ENCODE results near the gene PCP4. TPM values are rescaled to one million over a fixed set of nuclear protein-coding genes. Genes with fewer than 3 reads are reported as not detected.

PCP4 gene
- total and polyA plus RNA-seq, 10 donors: 0.98 to 5.4 (median 1.7) TPM; not detected in 5

DNA sequence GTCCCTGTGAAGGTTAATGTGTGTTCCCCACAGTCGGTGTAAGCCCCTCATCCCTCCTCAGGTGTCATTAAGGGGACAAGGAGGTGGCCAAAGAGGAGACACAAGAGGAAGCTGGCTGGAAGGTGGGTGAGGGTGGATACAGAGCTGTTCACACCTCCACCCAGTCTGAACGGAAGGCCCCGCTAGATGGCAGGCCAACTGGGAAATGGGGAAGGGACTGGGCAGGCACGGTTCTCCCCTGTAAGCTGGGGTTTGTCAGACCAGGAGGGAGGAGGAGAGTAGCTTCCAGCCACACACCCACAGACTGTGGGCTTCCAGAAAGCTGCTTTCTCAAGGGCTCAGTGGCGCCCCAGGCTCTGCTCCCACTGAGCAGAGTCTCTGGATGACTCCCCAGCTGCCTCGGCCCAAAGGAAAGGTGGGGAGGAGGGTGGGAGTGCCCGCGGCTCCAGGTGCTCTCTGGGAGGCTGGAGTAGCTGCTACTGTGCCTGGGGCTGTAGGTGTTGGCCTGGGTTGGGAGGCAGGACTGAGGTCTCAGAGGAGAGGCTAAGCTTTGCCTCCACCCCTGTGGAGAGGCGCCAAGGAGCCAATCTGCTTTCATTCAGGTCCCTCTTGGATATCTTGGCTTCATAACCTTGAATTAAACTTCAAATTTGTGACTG is 41.2 kb downstream of the PCP4 start:
- Histone ChIP-seq H3K27ac (no peak overlapping the region), H3K4me1 (no peaks in the 10 kb centered on the region), H3K9me3 (no peaks in the 10 kb centered on the region), H3K4me3 (no peak overlapping the region), H3K36me3 (no peaks in the 10 kb centered on the region), H3K27me3 (replicated peaks in 1 of 7) (no peaks in the 10 kb centered on the region)
- 58 to 71% (median 68%) methylated on average over 9 of the region's 9 CpGs for WGBS, 5 donors
- TF ChIP-seq POLR2A (IDR thresholded peaks at IDR 0.05): no peak
- TF ChIP-seq POLR2AphosphoS5 (IDR thresholded peaks at IDR 0.05): no peak
- TF ChIP-seq, protein P1, sequence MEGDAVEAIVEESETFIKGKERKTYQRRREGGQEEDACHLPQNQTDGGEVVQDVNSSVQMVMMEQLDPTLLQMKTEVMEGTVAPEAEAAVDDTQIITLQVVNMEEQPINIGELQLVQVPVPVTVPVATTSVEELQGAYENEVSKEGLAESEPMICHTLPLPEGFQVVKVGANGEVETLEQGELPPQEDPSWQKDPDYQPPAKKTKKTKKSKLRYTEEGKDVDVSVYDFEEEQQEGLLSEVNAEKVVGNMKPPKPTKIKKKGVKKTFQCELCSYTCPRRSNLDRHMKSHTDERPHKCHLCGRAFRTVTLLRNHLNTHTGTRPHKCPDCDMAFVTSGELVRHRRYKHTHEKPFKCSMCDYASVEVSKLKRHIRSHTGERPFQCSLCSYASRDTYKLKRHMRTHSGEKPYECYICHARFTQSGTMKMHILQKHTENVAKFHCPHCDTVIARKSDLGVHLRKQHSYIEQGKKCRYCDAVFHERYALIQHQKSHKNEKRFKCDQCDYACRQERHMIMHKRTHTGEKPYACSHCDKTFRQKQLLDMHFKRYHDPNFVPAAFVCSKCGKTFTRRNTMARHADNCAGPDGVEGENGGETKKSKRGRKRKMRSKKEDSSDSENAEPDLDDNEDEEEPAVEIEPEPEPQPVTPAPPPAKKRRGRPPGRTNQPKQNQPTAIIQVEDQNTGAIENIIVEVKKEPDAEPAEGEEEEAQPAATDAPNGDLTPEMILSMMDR (IDR thresholded peaks at IDR 0.05 in 8 of 11, conservative IDR thresholded peaks at IDR 0.05 in 3 of 11): no peak
- no peak for DNase-seq
- intact Hi-C loops (cut with DNase I; ENCODE audit: low total_unique reads): no loop called here

DNA sequence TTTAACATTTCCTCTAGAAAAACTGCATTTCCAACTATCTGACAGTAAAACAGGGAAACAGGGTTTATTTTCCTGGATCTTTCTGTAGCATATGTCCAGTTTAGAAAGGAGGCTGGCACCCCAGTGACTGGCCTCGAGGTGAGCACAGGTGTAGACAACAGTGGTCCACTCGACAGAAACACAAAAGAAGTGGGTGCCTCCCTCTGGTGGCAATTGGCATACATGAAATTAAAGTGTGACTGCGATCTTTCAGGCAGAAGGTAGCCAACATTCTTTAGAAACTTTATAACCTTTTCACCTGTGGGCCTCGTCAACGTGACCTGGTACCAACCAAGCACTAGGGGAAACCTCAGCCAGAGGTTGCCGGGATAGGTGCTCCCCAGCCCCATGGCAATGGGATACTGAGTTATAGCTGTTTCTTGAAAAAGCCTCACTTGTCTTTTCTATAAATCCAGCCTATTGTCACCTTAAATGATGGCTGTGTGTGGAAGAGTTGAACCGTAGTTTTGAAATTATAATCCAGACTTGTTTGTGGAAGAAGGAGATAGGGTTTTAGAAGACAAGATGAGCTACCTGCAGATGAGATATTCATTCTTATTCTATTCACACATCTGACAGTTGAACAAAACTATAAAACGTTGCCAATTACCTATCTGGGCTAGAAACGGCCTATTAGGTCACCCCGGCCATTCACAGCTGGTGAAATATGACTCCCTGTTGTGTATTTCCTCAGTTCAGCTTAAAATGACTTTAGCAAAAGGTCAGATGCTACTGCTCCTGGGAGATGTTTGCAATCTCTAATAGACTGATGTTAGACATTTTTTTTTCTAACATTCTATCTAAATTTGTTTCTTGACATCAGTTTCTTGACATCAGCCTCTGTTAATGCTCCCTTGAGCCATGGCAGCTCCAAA is 44.3 kb downstream of the PCP4 start:
- no peaks in the 10 kb centered on the region for H3K36me3 ChIP-seq
- H3K4me3 ChIP-seq: no peak overlapping the region
- H3K27me3 ChIP-seq (replicated peaks in 1 of 7): no peaks in the 10 kb centered on the region
- no peak for TF ChIP-seq POLR2AphosphoS5 (IDR thresholded peaks at IDR 0.05)
- TF ChIP-seq, protein P1 (IDR thresholded peaks at IDR 0.05 in 8 of 11, conservative IDR thresholded peaks at IDR 0.05 in 3 of 11): no peak
- TF ChIP-seq POLR2A (IDR thresholded peaks at IDR 0.05): no peak
- no peaks in the 10 kb centered on the region for H3K9me3 ChIP-seq
- H3K27ac ChIP-seq: no peak overlapping the region
- 67 to 78% (median 70%) methylated on average over 10 of the region's 10 CpGs for WGBS, 5 donors
- no peaks in the 10 kb centered on the region for H3K4me1 ChIP-seq
- intact Hi-C loops (cut with DNase I; ENCODE audit: low total_unique reads): no loop called here
- no peak for DNase-seq

DNA sequence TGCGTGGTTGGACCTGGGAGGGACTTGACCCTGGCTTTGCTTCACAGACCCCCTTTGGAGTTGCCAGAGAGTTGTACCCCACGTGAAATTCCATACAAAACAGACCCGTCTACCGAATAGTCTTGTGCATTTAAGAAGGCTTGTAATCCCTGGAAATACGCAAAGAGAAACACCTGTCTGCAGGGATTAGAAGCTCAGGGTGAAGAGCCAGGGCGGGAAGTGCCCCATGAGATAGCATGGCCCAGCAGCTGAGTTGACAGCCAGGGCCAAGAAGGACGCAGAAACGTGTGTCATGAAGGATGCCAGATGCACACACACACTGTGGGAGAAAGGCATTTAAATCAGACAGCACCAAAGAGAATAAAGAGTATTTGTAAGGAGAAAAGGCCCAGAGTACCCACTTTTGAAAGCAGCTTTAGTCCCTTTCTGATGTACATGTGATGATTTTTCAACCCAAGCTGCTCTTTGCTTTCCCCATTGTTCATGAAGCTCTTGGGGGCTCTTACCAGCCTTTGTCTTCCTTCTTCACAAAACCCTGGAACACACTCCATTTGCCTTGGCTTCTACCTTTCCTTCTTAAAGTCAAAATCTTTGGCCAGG is 46.6 kb downstream of the PCP4 start:
- DNase-seq: no peak
- Histone ChIP-seq H3K4me1 (no peaks in the 10 kb centered on the region), H3K27me3 (replicated peaks in 1 of 7) (peaks cover 0 to 10% (median 0%) of the 10 kb centered on the region in 7 donors), H3K9me3 (peaks cover 0 to 4% (median 0%) of the 10 kb centered on the region in 8 donors), H3K4me3 (no peak overlapping the region), H3K36me3 (no peaks in the 10 kb centered on the region), H3K27ac (no peak overlapping the region)
- no peak for TF ChIP-seq POLR2A (IDR thresholded peaks at IDR 0.05)
- TF ChIP-seq POLR2AphosphoS5 (IDR thresholded peaks at IDR 0.05): no peak
- TF ChIP-seq, protein P1 (IDR thresholded peaks at IDR 0.05 in 8 of 11, conservative IDR thresholded peaks at IDR 0.05 in 3 of 11): no peak
- 78 to 87% (median 84%) methylated on average over 8 of the region's 8 CpGs for WGBS, 5 donors
- intact Hi-C loops (cut with DNase I; ENCODE audit: low total_unique reads): no loop called here

Data from spleen (tissue), 11 donors.